Measurements from ENCODE around the gene NPR2.

- TF ChIP-seq TAF1 (IDR thresholded peaks at IDR 0.05; ENCODE audit: borderline replicate concordance, low read depth, low read length) (no peak), FOXM1 (IDR thresholded peaks at IDR 0.05; ENCODE audit: low read depth) (no peak), EP300 (IDR thresholded peaks at IDR 0.05; ENCODE audit: borderline replicate concordance in 1 of 2, low read depth in 1 of 2, low read length in 1 of 2) (no peak), USF1 (IDR thresholded peaks at IDR 0.05; ENCODE audit: borderline replicate concordance, low read depth) (no peak), SIN3A (IDR thresholded peaks at IDR 0.05; ENCODE audit: borderline replicate concordance, low read depth, low read length) (no peak), RFX5 (IDR thresholded peaks at IDR 0.05; ENCODE audit: low read length) (no peak), EZH2phosphoT487 (IDR thresholded peaks at IDR 0.05; ENCODE audit: borderline replicate concordance, low read depth) (no peak), RXRA (IDR thresholded peaks at IDR 0.05; ENCODE audit: borderline replicate concordance, low read depth) (no peak), RAD21 (IDR thresholded peaks at IDR 0.05; ENCODE audit: low read length) (no peak), GATA2 (CRISPR knock-in tag; IDR thresholded peaks at IDR 0.05) (no peak), FOXJ3 (CRISPR knock-in tag; IDR thresholded peaks at IDR 0.05) (no peak)
- TF ChIP-seq, protein P1, sequence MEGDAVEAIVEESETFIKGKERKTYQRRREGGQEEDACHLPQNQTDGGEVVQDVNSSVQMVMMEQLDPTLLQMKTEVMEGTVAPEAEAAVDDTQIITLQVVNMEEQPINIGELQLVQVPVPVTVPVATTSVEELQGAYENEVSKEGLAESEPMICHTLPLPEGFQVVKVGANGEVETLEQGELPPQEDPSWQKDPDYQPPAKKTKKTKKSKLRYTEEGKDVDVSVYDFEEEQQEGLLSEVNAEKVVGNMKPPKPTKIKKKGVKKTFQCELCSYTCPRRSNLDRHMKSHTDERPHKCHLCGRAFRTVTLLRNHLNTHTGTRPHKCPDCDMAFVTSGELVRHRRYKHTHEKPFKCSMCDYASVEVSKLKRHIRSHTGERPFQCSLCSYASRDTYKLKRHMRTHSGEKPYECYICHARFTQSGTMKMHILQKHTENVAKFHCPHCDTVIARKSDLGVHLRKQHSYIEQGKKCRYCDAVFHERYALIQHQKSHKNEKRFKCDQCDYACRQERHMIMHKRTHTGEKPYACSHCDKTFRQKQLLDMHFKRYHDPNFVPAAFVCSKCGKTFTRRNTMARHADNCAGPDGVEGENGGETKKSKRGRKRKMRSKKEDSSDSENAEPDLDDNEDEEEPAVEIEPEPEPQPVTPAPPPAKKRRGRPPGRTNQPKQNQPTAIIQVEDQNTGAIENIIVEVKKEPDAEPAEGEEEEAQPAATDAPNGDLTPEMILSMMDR (IDR thresholded peaks at IDR 0.05), result no peak
- TF ChIP-seq, protein P2, sequence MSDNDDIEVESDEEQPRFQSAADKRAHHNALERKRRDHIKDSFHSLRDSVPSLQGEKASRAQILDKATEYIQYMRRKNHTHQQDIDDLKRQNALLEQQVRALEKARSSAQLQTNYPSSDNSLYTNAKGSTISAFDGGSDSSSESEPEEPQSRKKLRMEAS (IDR thresholded peaks at IDR 0.05; ENCODE audit: low read depth), result no peak
- TF ChIP-seq, protein P3, sequence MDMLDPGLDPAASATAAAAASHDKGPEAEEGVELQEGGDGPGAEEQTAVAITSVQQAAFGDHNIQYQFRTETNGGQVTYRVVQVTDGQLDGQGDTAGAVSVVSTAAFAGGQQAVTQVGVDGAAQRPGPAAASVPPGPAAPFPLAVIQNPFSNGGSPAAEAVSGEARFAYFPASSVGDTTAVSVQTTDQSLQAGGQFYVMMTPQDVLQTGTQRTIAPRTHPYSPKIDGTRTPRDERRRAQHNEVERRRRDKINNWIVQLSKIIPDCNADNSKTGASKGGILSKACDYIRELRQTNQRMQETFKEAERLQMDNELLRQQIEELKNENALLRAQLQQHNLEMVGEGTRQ (IDR thresholded peaks at IDR 0.05; ENCODE audit: borderline replicate concordance, low read depth, low read length), result no peak
These were observed 64.8 kb downstream of the NPR2 start for GRCh38 chr9:35856206-35856605.

All from SK-N-SH (cell line).